Measurements from ENCODE around the gene SUN3. TPM values are rescaled to one million over a fixed set of nuclear protein-coding genes. Genes with fewer than 3 reads are reported as not detected.

The SUN3 gene
- total RNA-seq, 1 donor from 2014 or later, result not detected

GRCh38 chr7:48059706-48060105 is 30.8 kb upstream of the SUN3 start:
- H3K4me1 ChIP-seq, result no peaks in the 10 kb centered on the region
- no peak overlapping the region for H3K4me3 ChIP-seq
- no peak overlapping the region for H3K27ac ChIP-seq
- TF ChIP-seq CTCF (IDR thresholded peaks at IDR 0.05), result no peak
- peaks cover 5% of the 10 kb centered on the region for H3K9me3 ChIP-seq
- no peaks in the 10 kb centered on the region for H3K27me3 ChIP-seq
- ATAC-seq (peak; percentile 34), DNase-seq (no peak)
- intact Hi-C loops (cut with DNase I), result no loop called here
- H3K36me3 ChIP-seq, result no peaks in the 10 kb centered on the region

DNA sequence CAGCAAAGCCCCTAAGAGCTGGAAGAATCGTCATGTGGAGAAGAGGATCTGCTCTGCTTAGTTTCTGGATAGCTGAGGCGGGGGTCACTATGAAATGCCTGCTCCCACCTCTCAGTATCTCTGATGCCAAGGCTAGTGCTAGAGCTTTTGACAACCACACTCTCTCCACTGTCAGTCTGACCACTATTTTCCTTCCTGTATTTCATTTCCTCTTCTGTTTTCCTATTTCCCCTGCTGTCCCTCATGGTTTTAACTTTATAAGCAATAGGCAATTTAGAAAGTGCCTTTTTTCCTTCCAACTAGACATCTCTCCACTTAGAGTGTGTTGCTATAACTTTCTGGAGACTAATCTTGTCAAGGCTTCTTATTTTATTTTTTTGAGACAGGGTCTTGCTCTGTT is 30.1 kb upstream of the SUN3 start:
- DNase-seq (no peak), ATAC-seq (peak; percentile 54)
- no peak for TF ChIP-seq CTCF (IDR thresholded peaks at IDR 0.05)
- H3K9me3 ChIP-seq, result peaks cover 5% of the 10 kb centered on the region
- no peak overlapping the region for H3K27ac ChIP-seq
- intact Hi-C loops (cut with DNase I), result no loop called here
- no peaks in the 10 kb centered on the region for H3K27me3 ChIP-seq
- no peak overlapping the region for H3K4me3 ChIP-seq
- no peaks in the 10 kb centered on the region for H3K36me3 ChIP-seq
- H3K4me1 ChIP-seq, result no peaks in the 10 kb centered on the region

GRCh38 chr7:48053736-48054135 is 24.8 kb upstream of the SUN3 start:
- Histone ChIP-seq H3K9me3 (peaks cover 5% of the 10 kb centered on the region), H3K4me1 (no peaks in the 10 kb centered on the region), H3K27ac (no peak overlapping the region), H3K4me3 (no peak overlapping the region), H3K36me3 (no peaks in the 10 kb centered on the region), H3K27me3 (no peaks in the 10 kb centered on the region)
- TF ChIP-seq CTCF (IDR thresholded peaks at IDR 0.05), result no peak
- intact Hi-C loops (cut with DNase I), result no loop called here
- DNase-seq (no peak), ATAC-seq (peak; percentile 90)

DNA sequence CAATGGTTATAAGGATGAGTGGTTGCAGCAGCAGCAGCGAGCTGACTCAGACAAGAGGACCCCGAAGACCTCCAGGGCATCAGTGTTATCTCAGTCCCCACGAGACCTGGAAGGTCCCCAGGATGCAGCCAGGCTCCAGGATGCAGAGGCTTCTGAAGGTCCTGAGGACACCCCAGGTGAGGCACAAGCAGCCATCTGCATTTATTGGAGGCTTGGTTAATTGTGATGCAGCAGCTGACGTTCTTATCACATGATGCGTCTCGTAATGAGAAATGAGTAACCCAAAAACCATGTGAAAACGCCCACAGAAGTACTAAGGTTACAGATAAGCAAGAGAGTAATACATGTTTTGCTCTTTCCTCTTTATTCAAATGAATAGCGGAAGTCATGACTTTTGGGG is 23.8 kb upstream of the SUN3 start:
- ATAC-seq, result no peak
- no peak overlapping the region for H3K27ac ChIP-seq
- DNase-seq, result no peak
- intact Hi-C loops (cut with DNase I), result no loop called here
- TF ChIP-seq CTCF (IDR thresholded peaks at IDR 0.05), result no peak
- no peaks in the 10 kb centered on the region for H3K27me3 ChIP-seq
- no peak overlapping the region for H3K4me3 ChIP-seq
- no peaks in the 10 kb centered on the region for H3K4me1 ChIP-seq
- no peaks in the 10 kb centered on the region for H3K36me3 ChIP-seq
- H3K9me3 ChIP-seq, result peaks cover 5% of the 10 kb centered on the region

DNA sequence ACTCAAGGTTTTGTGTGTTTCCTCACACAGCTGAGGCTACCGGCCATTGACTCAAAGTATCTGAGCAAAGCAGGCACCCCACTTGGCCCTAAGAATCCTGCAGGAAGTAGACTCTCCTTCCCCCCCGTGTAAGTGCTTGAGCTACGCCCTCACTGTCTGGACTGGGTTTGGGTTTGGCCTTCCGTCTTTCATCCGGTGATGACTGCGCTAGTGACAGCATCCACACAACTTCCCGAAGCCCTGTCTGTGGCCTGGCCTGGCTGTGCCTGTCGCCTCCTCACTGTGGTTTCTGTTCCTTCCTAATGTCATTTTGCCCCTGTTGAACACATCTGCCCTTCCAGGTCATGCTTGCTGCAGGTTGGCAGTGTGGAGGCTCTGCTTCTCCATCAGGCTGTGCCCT is 20.9 kb upstream of the SUN3 start:
- TF ChIP-seq CTCF (IDR thresholded peaks at IDR 0.05), result no peak
- no peak overlapping the region for H3K27ac ChIP-seq
- ATAC-seq (peak; percentile 89), DNase-seq (peak; percentile 71)
- no peaks in the 10 kb centered on the region for H3K9me3 ChIP-seq
- H3K4me3 ChIP-seq, result no peak overlapping the region
- H3K27me3 ChIP-seq, result no peaks in the 10 kb centered on the region
- H3K36me3 ChIP-seq, result no peaks in the 10 kb centered on the region
- intact Hi-C loops (cut with DNase I), result no loop called here
- no peaks in the 10 kb centered on the region for H3K4me1 ChIP-seq

GRCh38 chr7:48048113-48048512 is 19.2 kb upstream of the SUN3 start:
- Histone ChIP-seq H3K27ac (no peak overlapping the region), H3K36me3 (no peaks in the 10 kb centered on the region), H3K4me1 (no peaks in the 10 kb centered on the region), H3K9me3 (no peaks in the 10 kb centered on the region), H3K27me3 (no peaks in the 10 kb centered on the region), H3K4me3 (no peak overlapping the region)
- DNase-seq, result no peak
- no peak for ATAC-seq
- no peak for TF ChIP-seq CTCF (IDR thresholded peaks at IDR 0.05)
- intact Hi-C loops (cut with DNase I), result no loop called here
